Spinal cord (tissue), 10 donors: ENCODE measurements around the gene TPSG1. TPM values are rescaled to one million over a fixed set of nuclear protein-coding genes. Genes with fewer than 3 reads are reported as not detected.
"Not testable (repeated sequence)": the region's sequence is repeated elsewhere in the genome, so short reads cannot be mapped to it uniquely, and the experiment has no call there.

Experiments
- DNase-seq, 6 donors: peaks; one replicate each; pipeline versions ENCODE4 v3.0.0 to v3.0.0-alpha.2; 2013 to 2015; ENCODE audit warnings: low spot score in 6 of 6, low read depth in 4 of 6
- H3K27ac ChIP-seq: one replicate; pipeline ENCODE4 v1.5.1; 2013; ENCODE audit warnings: low read depth, low read length, control low read depth
- H3K27me3 ChIP-seq: one replicate; pipeline ENCODE4 v1.6.1; 2013; ENCODE audit warnings: low read length; ENCODE audit not compliant: control insufficient read depth, insufficient read depth
- H3K36me3 ChIP-seq: one replicate; pipeline ENCODE4 v1.6.1; 2013; ENCODE audit warnings: low read length; ENCODE audit not compliant: control insufficient read depth, insufficient read depth
- H3K4me1 ChIP-seq: one replicate; pipeline ENCODE4 v1.6.1; 2013; ENCODE audit warnings: low read length; ENCODE audit not compliant: control insufficient read depth, insufficient read depth
- H3K4me3 ChIP-seq: one replicate; pipeline ENCODE4 v1.5.1; 2013; ENCODE audit warnings: low read depth, low read length, control low read depth
- H3K9me3 ChIP-seq: one replicate; pipeline ENCODE4 v1.6.1; 2013; ENCODE audit warnings: low read length; ENCODE audit not compliant: control insufficient read depth, insufficient read depth
- WGBS: methylation state at CpG from one replicate; pipeline ENCODE4 v1.1.5; 2013; ENCODE audit warnings: missing lambda C conversion rate; ENCODE audit not compliant: insufficient coverage; 5-methylcytosine and 5-hydroxymethylcytosine counted together
- polyA plus RNA-seq, 2 donors: library from polyadenylated mRNA; unstranded; fragments of 120-200 nt; gene quantifications; one replicate each; pipeline ENCODE4 v1.2.1, GENCODE V29; 2013; ENCODE audit not compliant: insufficient read length in 2 of 2
- total RNA-seq, 2 donors: library from RNA; depleted of rRNA in 1 of 2; stranded (reverse); fragments of 120-200 nt in 1 of 2; fragments of >200 nt in 1 of 2; gene quantifications; one replicate each; pipeline versions ENCODE4 v1.2.3 to v1.2.4, GENCODE V29; 2013 to 2014
- donor health status: healthy.

TPSG1 gene
- total and polyA plus RNA-seq, 4 donors, result 0.41 to 0.89 TPM; not detected in 2

- Histone ChIP-seq H3K36me3 (no peaks in the 10 kb centered on the region), H3K4me1 (peaks cover 4% of the 10 kb centered on the region), H3K9me3 (no peaks in the 10 kb centered on the region), H3K27me3 (peaks cover 44% of the 10 kb centered on the region), H3K4me3 (no peak overlapping the region), H3K27ac (no peak overlapping the region)
- 74% methylated on average over 12 of the region's 12 CpGs for WGBS
- no peak for DNase-seq
Measured at GRCh38 chr16:1258225-1258600, 33.1 kb upstream of the TPSG1 start.

DNA sequence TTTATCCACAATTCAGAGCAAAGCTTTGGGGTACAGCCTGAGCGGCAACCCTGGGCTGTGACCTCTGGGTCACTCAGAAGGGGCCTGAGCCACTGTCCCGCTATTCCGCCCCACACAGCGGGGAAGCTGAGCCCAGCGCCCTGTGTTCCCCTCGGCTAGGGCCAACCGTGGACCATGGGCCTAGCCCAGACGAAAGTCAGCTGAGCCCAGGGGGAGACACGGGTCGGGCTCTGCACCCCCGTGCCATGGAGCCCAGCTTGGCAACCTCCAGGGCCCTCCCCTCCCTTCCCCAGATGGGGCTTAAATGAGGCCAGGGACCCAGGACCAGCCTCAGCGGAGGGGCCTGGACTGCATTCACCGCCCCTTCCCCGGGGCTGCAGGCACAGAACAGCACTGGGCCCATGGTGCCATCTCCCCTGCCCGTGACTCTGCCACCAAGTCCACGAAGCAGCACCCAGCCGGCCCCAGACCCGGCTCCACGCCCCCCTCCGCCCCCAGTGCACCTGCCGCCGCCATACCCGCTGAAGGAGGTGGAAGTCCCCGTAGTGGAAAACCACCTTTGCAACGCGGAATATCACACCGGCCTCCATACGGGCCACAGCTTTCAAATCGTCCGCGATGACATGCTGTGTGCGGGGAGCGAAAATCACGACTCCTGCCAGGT is 32.6 kb upstream of the TPSG1 start:
- 81% methylated on average over 32 of the region's 34 CpGs for WGBS
- no peak for DNase-seq
- no peaks in the 10 kb centered on the region for H3K36me3 ChIP-seq
- no peak overlapping the region for H3K27ac ChIP-seq
- no peak overlapping the region for H3K4me3 ChIP-seq
- H3K9me3 ChIP-seq, result no peaks in the 10 kb centered on the region
- peaks cover 4% of the 10 kb centered on the region for H3K4me1 ChIP-seq
- H3K27me3 ChIP-seq, result peaks cover 39% of the 10 kb centered on the region

- Histone ChIP-seq H3K4me1 (peaks cover 4% of the 10 kb centered on the region), H3K4me3 (no peak overlapping the region), H3K36me3 (no peaks in the 10 kb centered on the region), H3K9me3 (no peaks in the 10 kb centered on the region), H3K27me3 (peaks cover 32% of the 10 kb centered on the region), H3K27ac (no peak overlapping the region)
- DNase-seq, result no peak
- WGBS, result 80% methylated on average over 20 of the region's 22 CpGs
Measured at GRCh38 chr16:1256874-1257322, 31.8 kb upstream of the TPSG1 start.

GRCh38 chr16:1256296-1256873 is 31.3 kb upstream of the TPSG1 start:
- DNase-seq, H3K4me3 ChIP-seq: not testable (repeated sequence)
- WGBS, result 84% methylated on average over 19 of the region's 23 CpGs

DNA sequence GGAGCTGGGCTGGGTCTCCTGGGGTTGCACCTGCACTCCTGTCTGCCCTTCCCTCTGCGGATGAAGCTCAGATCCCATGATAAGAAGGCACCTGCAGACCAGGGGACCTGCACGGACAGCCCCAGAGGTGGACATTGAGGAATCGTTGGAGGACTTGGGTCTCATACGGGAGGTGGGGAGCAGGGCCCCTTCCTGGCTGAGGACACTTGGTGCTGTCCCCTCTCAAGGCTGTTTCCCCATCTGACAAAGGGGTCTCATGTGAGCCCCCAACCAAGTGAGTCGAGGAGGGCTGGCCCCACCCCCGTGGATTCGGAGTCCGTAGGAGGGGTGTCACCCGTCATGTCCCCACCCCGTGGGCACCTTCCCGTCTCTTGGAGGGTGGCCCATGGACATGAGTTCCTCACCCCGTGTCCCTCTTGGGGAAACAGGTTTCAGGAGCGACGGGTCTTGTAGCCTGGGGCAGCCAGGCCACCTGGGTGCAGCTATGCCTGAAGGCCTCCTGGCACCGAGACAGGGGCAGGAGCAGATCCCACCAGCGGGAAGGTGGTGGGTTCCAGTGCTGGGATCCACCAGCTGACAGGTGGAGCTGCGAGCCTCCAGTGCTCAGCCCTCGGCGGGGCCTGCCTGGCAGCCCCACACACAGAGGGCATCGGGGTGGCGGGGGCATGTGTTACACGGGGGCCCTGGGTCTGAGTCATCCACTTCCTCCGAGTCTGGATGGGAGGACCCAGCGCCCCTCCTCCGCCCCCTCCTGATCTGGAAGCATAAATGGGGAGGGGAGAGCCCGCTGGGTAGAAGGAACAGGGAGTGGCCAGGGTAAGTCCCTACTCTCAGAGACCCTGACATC is 30.4 kb upstream of the TPSG1 start, which contains the start of gene TPSD1:
Gene TPSD1, plus strand, starts transcription at position 794 of the 847 bp plus-strand sequence. CDS start 212 bp downstream, outside the sequence.
- H3K9me3 ChIP-seq, DNase-seq, H3K4me1 ChIP-seq, H3K4me3 ChIP-seq, H3K36me3 ChIP-seq, H3K27ac ChIP-seq: not testable (repeated sequence)
- 78% methylated on average over 12 of the region's 26 CpGs for WGBS
- H3K27me3 ChIP-seq, result peaks cover 18% of the 10 kb centered on the region

More at GRCh38 chr16:1256296-1256873, 31.3 kb upstream of the TPSG1 start:
- peaks cover 27% of the 10 kb centered on the region for H3K27me3 ChIP-seq
- not testable (repeated sequence) for H3K36me3 ChIP-seq, H3K4me1 ChIP-seq, H3K27ac ChIP-seq, H3K9me3 ChIP-seq

- H3K4me3 ChIP-seq, H3K4me1 ChIP-seq, H3K9me3 ChIP-seq, DNase-seq, H3K36me3 ChIP-seq, H3K27ac ChIP-seq: not testable (repeated sequence)
- WGBS, result 57% methylated on average over 1 of the region's 3 CpGs
- H3K27me3 ChIP-seq, result peaks cover 11% of the 10 kb centered on the region
Measured at GRCh38 chr16:1254821-1255220, 29.8 kb upstream of the TPSG1 start.

GRCh38 chr16:1253701-1254364 is 28.8 kb upstream of the TPSG1 start:
- not testable (repeated sequence) for H3K36me3 ChIP-seq, H3K4me1 ChIP-seq
- WGBS, result no CpG with 5 or more reads among the region's 47 CpGs

GRCh38 chr16:1249031-1249755 is 24.1 kb upstream of the TPSG1 start:
- not testable (repeated sequence) for DNase-seq, H3K27me3 ChIP-seq, H3K9me3 ChIP-seq, H3K27ac ChIP-seq, H3K4me1 ChIP-seq, H3K36me3 ChIP-seq, H3K4me3 ChIP-seq
- no CpG with 5 or more reads among the region's 43 CpGs for WGBS

More at GRCh38 chr16:1253701-1254364, 28.8 kb upstream of the TPSG1 start:
- not testable (repeated sequence) for DNase-seq, H3K27ac ChIP-seq, H3K9me3 ChIP-seq, H3K4me3 ChIP-seq, H3K27me3 ChIP-seq
